GM12878 (cell line): ENCODE data around the gene CNTNAP2.

Experiments
- BHLHE40 ChIP-seq, 2 experiments: fragments of 450-650 bp in 1 of 2; IDR thresholded peaks; 2 replicates each; pipeline ENCODE4 v1.6.1; 2011 to 2017; ENCODE audit warnings: low read depth in 2 of 2, borderline replicate concordance in 1 of 2, improper control_type of control experiment in 1 of 2, low read length in 1 of 2, mild to moderate bottlenecking in 1 of 2
- EGR1 ChIP-seq, 2 experiments: IDR thresholded peaks; 1 replicate in 1 of 2; 2 replicates in 1 of 2; pipeline ENCODE4 v1.6.1; 2011 to 2012; ENCODE audit warnings: low read depth in 2 of 2, low read length in 2 of 2, borderline replicate concordance in 1 of 2, mild to moderate bottlenecking in 1 of 2, moderate library complexity in 1 of 2
- MEF2A ChIP-seq: IDR thresholded peaks from 2 replicates; pipeline ENCODE4 v1.6.1; 2011; ENCODE audit warnings: low read depth, mild to moderate bottlenecking, low read length, moderate library complexity; ENCODE audit not compliant: insufficient read depth
- MXI1 ChIP-seq: fragments of 150-350 bp; IDR thresholded peaks from 2 replicates; pipeline ENCODE4 v1.6.1; 2011; ENCODE audit warnings: low read depth, mild to moderate bottlenecking, inconsistent platforms, low read length, improper control_type of control experiment
- SRF ChIP-seq, 2 experiments: IDR thresholded peaks; 2 replicates each; pipeline ENCODE4 v1.6.1; 2011; ENCODE audit warnings: low read depth in 2 of 2, low read length in 2 of 2, mild to moderate bottlenecking in 1 of 2, moderate library complexity in 1 of 2
- TAF1 ChIP-seq: IDR thresholded peaks from 2 replicates; pipeline ENCODE4 v1.6.1; 2011; ENCODE audit warnings: mild to moderate bottlenecking, low read depth, low read length, borderline replicate concordance
- TF ChIP-seq, protein P1 (sequence below): IDR thresholded peaks from 2 replicates; pipeline ENCODE4 v1.6.1; 2012; ENCODE audit warnings: low read depth, low read length, improper control_type of control experiment

DNA sequence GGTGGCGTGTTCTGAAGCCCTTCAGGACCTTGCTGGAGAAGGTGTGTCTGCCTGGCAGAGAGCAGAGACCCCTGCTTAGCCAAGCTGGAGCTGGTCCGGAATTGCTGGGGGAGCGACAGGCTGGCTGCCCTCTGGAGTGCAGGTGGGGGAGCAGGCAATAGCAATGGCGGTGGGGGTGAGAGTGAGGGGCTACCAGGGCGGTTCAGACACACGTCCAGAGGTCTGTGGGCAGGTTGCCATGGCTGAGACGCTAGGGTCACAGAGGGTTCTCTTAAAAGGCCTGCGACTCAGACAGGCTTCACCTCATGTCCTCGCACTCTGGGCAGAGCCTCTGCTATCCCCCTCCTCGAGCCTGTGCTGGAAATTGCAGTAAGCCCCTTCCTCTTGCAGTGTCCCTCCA lies 2144.9 kb downstream of the CNTNAP2 start:
- TF ChIP-seq TAF1 = no peak
- no peak for TF ChIP-seq BHLHE40 (IDR thresholded peaks at IDR 0.05; ENCODE audit: borderline replicate concordance in 1 of 2, low read depth in 2 of 2, low read length in 1 of 2)
- no peak for TF ChIP-seq EGR1 (IDR thresholded peaks at IDR 0.05; ENCODE audit: borderline replicate concordance in 1 of 2, low read depth in 2 of 2, low read length in 2 of 2)
- TF ChIP-seq MXI1 = no peak
- no peak for TF ChIP-seq MEF2A
- TF ChIP-seq, protein P1, sequence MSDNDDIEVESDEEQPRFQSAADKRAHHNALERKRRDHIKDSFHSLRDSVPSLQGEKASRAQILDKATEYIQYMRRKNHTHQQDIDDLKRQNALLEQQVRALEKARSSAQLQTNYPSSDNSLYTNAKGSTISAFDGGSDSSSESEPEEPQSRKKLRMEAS = no peak
- no peak for TF ChIP-seq SRF (IDR thresholded peaks at IDR 0.05; ENCODE audit: low read depth in 2 of 2, low read length in 2 of 2)
